GM23338 (cell line): Measurements from ENCODE around the gene DOP1B. TPM values are rescaled to one million over a fixed set of nuclear protein-coding genes. Genes with fewer than 3 reads are reported as not detected.

Experiments used
- CREB1 ChIP-seq: fragments of 250-450 bp; sonication (Bioruptor Pico); IDR thresholded peaks from 2 replicates; pipeline ENCODE4 v1.5.0; 2020; ENCODE audit warnings: low read depth, mild to moderate bottlenecking, moderate library complexity
- JUNB ChIP-seq: IDR thresholded peaks from one replicate; pipeline ENCODE4 v1.6.1; 2016; ENCODE audit warnings: antibody characterized with exemption; ENCODE audit not compliant: unreplicated experiment
- REST ChIP-seq: IDR thresholded peaks from one replicate; pipeline ENCODE4 v1.6.1; 2018; ENCODE audit warnings: antibody characterized with exemption; ENCODE audit not compliant: unreplicated experiment
- STAT1 ChIP-seq: IDR thresholded peaks from one replicate; pipeline ENCODE4 v1.6.1; 2016; ENCODE audit warnings: antibody characterized with exemption; ENCODE audit not compliant: unreplicated experiment
- ZNF331 ChIP-seq: fragments of 250-450 bp; sonication (Bioruptor Pico); IDR thresholded peaks from 2 replicates; pipeline ENCODE4 v1.5.0; 2020; ENCODE audit warnings: low read depth, mild to moderate bottlenecking, moderate library complexity
- polyA plus RNA-seq: library from polyadenylated mRNA; unstranded; fragments of >200 nt; fragmentation: Nextera tagmentation; extraction: Ambion mirVana; gene quantifications from 2 replicates; pipeline ENCODE4 v1.2.1, GENCODE V29; 2016
- total RNA-seq: library from RNA; depleted of rRNA; stranded (reverse); fragments of >200 nt; shearing (Covaris generic); gene quantifications from 2 replicates; pipeline ENCODE4 v1.2.3, GENCODE V29; 2014
- TF ChIP-seq, protein P1 (sequence below): fragments of 250-450 bp; sonication (Bioruptor Pico); IDR thresholded peaks from 2 replicates; pipeline ENCODE4 v1.5.0; 2020; ENCODE audit warnings: mild to moderate bottlenecking, moderate library complexity

Gene DOP1B
- total and polyA plus RNA-seq, 2 experiments from 2014 or later: 4.9 to 18.0 TPM

GRCh38 chr21:36163750-36164741, 7.4 kb downstream of the DOP1B start (continued):
- TF ChIP-seq, protein P1, sequence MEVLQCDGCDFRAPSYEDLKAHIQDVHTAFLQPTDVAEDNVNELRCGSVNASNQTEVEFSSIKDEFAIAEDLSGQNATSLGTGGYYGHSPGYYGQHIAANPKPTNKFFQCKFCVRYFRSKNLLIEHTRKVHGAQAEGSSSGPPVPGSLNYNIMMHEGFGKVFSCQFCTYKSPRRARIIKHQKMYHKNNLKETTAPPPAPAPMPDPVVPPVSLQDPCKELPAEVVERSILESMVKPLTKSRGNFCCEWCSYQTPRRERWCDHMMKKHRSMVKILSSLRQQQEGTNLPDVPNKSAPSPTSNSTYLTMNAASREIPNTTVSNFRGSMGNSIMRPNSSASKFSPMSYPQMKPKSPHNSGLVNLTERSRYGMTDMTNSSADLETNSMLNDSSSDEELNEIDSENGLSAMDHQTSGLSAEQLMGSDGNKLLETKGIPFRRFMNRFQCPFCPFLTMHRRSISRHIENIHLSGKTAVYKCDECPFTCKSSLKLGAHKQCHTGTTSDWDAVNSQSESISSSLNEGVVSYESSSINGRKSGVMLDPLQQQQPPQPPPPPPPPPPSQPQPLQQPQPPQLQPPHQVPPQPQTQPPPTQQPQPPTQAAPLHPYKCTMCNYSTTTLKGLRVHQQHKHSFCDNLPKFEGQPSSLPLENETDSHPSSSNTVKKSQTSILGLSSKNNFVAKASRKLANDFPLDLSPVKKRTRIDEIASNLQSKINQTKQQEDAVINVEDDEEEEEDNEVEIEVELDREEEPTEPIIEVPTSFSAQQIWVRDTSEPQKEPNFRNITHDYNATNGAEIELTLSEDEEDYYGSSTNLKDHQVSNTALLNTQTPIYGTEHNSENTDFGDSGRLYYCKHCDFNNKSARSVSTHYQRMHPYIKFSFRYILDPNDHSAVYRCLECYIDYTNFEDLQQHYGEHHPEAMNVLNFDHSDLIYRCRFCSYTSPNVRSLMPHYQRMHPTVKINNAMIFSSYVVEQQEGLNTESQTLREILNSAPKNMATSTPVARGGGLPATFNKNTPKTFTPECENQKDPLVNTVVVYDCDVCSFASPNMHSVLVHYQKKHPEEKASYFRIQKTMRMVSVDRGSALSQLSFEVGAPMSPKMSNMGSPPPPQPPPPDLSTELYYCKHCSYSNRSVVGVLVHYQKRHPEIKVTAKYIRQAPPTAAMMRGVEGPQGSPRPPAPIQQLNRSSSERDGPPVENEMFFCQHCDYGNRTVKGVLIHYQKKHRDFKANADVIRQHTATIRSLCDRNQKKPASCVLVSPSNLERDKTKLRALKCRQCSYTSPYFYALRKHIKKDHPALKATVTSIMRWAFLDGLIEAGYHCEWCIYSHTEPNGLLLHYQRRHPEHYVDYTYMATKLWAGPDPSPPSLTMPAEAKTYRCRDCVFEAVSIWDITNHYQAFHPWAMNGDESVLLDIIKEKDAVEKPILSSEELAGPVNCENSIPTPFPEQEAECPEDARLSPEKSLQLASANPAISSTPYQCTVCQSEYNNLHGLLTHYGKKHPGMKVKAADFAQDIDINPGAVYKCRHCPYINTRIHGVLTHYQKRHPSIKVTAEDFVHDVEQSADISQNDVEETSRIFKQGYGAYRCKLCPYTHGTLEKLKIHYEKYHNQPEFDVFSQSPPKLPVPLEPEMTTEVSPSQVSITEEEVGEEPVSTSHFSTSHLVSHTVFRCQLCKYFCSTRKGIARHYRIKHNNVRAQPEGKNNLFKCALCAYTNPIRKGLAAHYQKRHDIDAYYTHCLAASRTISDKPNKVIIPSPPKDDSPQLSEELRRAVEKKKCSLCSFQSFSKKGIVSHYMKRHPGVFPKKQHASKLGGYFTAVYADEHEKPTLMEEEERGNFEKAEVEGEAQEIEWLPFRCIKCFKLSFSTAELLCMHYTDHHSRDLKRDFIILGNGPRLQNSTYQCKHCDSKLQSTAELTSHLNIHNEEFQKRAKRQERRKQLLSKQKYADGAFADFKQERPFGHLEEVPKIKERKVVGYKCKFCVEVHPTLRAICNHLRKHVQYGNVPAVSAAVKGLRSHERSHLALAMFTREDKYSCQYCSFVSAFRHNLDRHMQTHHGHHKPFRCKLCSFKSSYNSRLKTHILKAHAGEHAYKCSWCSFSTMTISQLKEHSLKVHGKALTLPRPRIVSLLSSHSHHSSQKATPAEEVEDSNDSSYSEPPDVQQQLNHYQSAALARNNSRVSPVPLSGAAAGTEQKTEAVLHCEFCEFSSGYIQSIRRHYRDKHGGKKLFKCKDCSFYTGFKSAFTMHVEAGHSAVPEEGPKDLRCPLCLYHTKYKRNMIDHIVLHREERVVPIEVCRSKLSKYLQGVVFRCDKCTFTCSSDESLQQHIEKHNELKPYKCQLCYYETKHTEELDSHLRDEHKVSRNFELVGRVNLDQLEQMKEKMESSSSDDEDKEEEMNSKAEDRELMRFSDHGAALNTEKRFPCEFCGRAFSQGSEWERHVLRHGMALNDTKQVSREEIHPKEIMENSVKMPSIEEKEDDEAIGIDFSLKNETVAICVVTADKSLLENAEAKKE: no peak
- TF ChIP-seq JUNB (no peak), REST (no peak), STAT1 (no peak), CREB1 (no peak), ZNF331 (CRISPR knock-in tag) (no peak)
